RWPE1 (cell line): Measurements from ENCODE around the gene GLCE.

Experiments used
- CTCF ChIA-PET: fragments of 350-600 bp; sonication (Branson Sonifier 250); formaldehyde crosslinking; extraction: SDS; loops from one replicate; lab custom pipeline; 2021; lab: Yijun Ruan, JAX
- POLR2A ChIA-PET: fragments of 400-600 bp; formaldehyde crosslinking; extraction: SDS; loops from one replicate; lab custom pipeline; 2020; ENCODE audit warnings: antibody characterized with exemption; ENCODE audit not compliant: low non-redundant PET; lab: Yijun Ruan, JAX
- DNase-seq: peaks from one replicate; pipeline ENCODE4 v3.0.0; 2012; ENCODE audit warnings: low spot score
- H3K27ac ChIP-seq: fragments of 450-650 bp; 2 replicates; pipeline ENCODE4 v1.5.1; 2017
- TF ChIP-seq, protein P1 (sequence below): fragments of 450-650 bp; conservative IDR thresholded peaks from 2 replicates; pipeline ENCODE4 v1.5.1; 2017; ENCODE audit warnings: low read depth, mild to moderate bottlenecking

Gene GLCE

GRCh38 chr15:69127306-69127705 lies 33.1 kb upstream of the GLCE start:
- no peak overlapping the region for H3K27ac ChIP-seq
- CTCF ChIA-PET = no interaction called here
- TF ChIP-seq, protein P1, sequence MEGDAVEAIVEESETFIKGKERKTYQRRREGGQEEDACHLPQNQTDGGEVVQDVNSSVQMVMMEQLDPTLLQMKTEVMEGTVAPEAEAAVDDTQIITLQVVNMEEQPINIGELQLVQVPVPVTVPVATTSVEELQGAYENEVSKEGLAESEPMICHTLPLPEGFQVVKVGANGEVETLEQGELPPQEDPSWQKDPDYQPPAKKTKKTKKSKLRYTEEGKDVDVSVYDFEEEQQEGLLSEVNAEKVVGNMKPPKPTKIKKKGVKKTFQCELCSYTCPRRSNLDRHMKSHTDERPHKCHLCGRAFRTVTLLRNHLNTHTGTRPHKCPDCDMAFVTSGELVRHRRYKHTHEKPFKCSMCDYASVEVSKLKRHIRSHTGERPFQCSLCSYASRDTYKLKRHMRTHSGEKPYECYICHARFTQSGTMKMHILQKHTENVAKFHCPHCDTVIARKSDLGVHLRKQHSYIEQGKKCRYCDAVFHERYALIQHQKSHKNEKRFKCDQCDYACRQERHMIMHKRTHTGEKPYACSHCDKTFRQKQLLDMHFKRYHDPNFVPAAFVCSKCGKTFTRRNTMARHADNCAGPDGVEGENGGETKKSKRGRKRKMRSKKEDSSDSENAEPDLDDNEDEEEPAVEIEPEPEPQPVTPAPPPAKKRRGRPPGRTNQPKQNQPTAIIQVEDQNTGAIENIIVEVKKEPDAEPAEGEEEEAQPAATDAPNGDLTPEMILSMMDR = no peak
- POLR2A ChIA-PET = no interaction called here
- no peak for DNase-seq

DNA sequence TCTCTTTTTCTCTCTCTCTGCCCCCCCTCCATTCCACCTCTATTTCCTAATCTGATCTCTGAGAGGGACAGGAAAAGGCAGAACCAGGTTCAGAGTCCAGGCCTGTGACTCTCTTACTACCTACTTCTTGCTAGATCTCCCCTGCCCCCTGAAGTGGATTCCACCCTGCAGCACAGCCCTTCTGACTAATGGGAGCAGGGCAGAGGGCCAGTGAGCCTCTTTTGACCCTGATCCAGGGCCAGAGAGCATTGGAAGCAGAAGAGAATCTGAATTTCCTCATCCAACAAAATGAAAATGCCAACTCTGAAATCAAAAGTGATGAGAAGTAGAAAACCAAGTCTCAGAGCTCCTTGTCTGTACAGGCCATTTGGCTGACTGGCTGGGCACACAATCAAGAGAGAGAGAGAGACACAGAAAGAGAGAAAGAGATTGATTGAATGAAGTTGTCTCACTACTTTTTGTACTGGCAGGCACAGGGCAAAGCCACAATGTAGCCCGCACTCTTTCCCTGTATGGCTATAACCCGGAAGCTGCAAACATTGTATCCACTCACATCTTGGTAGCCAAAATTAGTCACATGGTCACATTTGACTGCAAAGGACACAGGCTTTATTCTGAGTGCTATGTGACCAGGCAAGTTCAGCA lies 31.6 kb upstream of the GLCE start:
- TF ChIP-seq, protein P1 = no peak
- CTCF ChIA-PET = no interaction called here
- DNase-seq = no peak
- POLR2A ChIA-PET = no interaction called here
- peak overlapping the region; percentile 75 for H3K27ac ChIP-seq

DNA sequence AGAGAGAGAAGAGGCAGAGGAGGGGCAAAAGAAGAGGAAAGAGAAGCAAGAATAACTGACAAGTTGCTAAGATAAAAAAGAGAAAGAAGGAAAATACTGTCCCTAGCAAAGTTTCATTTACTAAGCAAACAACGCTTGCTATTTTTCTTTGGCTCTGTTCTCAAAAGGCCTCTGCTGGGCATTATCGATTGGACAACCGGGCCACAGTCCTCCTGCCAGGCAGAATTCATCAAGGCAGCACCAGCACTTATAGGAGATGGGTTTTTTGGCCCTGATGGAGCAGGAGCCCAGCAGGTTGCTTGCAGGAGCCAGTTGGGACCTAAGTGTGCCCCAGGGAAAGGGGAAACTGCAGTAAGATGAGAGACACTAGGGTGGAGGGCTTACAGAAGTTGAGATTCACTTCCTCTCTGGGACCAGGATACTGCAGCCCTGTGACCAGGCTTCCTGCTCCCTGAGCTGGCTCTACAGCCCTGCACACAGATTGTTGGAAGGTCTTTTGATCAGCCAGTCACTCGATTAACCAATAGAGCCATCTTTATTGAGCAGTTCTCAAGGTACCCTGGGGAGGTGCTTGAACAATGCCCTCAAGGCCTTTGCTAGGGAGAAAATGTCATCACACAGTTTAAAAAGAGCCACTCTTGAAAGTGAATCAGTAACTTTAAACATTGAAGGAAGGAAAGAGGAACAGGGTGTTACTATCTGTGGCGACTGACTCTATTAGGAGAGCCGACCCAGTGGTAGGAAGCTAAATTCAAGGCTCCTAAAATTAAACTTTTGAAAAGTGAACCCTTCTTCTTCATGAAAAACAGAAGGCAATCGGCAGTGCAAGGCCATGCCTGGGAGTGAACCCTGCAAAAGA lies 28.8 kb upstream of the GLCE start:
- no peak for DNase-seq
- ChIA-PET POLR2A (no interaction called here), CTCF (interaction anchor here (0.6 kb wide), 1 partner anchor 14 kb away, joined by 5 read pairs; no protein-coding TSS in a partner anchor)
- no peak overlapping the region for H3K27ac ChIP-seq
- TF ChIP-seq, protein P1 = no peak

- H3K27ac ChIP-seq = no peak overlapping the region
- TF ChIP-seq, protein P1 = no peak
- ChIA-PET CTCF (interaction anchor here (0.6 kb wide), 2 partner anchors 21 to 1661 kb away, joined by 3 read pairs; no protein-coding TSS in a partner anchor), POLR2A (no interaction called here)
- DNase-seq = no peak
Measured at GRCh38 chr15:69132430-69132829, 28.0 kb upstream of the GLCE start.

DNA sequence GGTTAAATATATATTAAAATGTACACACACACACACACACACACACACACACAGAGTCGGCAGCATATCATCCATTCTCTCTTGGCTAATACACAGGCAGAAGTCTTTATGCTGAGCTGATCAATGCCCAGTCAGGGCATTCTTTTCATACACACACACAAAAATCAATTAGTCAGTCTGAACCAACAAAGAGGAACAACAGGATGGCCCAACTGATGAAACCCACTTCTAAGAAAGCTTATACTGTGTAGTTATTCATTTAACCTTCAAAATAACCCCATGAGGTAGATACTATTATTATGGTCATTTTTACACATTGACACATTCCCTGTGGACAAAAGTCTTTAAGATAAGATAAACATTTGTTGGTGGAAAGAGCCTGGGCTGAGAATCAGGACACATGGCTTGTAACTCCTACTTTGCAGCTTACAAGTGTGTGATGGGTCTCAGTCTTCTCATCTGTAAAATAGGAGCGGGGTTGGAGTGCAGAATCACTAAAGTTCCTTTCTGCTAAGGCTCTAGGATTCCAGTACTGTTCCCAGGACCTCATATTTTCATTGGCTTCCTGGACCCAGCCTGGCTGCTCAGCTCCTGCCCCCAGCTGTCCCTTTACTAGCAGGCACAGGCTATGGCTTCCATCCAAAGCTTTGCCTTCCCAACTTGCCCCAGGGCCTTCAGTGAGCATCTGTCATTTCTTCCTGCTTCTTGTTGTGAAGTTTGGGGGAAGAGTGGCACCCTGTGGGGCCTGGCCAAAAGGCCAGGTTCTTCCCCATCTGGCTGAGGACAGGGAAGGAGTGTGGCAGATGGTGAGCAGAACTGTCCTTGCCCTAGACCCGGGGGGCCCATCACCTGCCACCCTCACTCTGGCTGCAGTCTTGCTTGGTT lies 27.2 kb upstream of the GLCE start:
- no peak for DNase-seq

More for the DNA sequence above, 27.2 kb upstream of the GLCE start:
- ChIA-PET CTCF (interaction anchor here (0.5 to 0.6 kb wide), 4 partner anchors 22 to 1662 kb away, joined by 3 to 5 read pairs (median 4); no protein-coding TSS in a partner anchor), POLR2A (interaction anchor here (0.5 kb wide), 1 partner anchor 717 kb away, joined by 3 read pairs; no protein-coding TSS in a partner anchor)
- TF ChIP-seq, protein P1 = no peak
- H3K27ac ChIP-seq = peak overlapping the region; percentile 45
